Measurements from ENCODE around the gene ARHGEF3.

GRCh38 chr3:56702490-56703315 is 99.0 kb downstream of the ARHGEF3 start:
- no peak for TF ChIP-seq POLR2A (IDR thresholded peaks at IDR 0.05; ENCODE audit: low read depth)
- peak; percentile 88 to 95 (median 89) for TF ChIP-seq CTCF (IDR thresholded peaks at IDR 0.05)
